B cell (primary cell): ENCODE results near the gene HPD. TPM values are rescaled to one million over a fixed set of nuclear protein-coding genes. Genes with fewer than 3 reads are reported as not detected.

ENCODE experiments used
- ATAC-seq: fragments of 200-7000 bp; cut with Tn5 transposase; one replicate; pipeline ENCODE4 v1.10.0; 2021; ENCODE audit warnings: low read depth, mild to moderate bottlenecking, moderate number of reproducible peaks, moderate library complexity
- CTCF ChIA-PET: fragments of 350-600 bp; sonication (Branson Sonifier 250); formaldehyde crosslinking; loops from one replicate; lab custom pipeline; 2021; ENCODE audit warnings: antibody characterized with exemption, inconsistent platforms; lab: Charles Lee
- POLR2A ChIA-PET: fragments of 350-600 bp; sonication (Branson Sonifier 250); formaldehyde crosslinking; loops from one replicate; lab custom pipeline; 2021; ENCODE audit warnings: antibody characterized with exemption; lab: Charles Lee
- DNase-seq: peaks from one replicate; pipeline ENCODE4 v3.0.0; 2013
- H2AFZ ChIP-seq: 2 replicates; pipeline ENCODE4 v1.6.1; 2012; ENCODE audit warnings: mild to moderate bottlenecking, low read depth, low read length; ENCODE audit not compliant: insufficient read depth, poor library complexity, severe bottlenecking
- H3K27ac ChIP-seq, 2 donors: 1 replicate in 1 of 2; 2 replicates in 1 of 2; pipeline ENCODE4 v1.5.1; 2012 to 2013; ENCODE audit warnings: low read length in 2 of 2, mild to moderate bottlenecking in 2 of 2, moderate library complexity in 1 of 2
- H3K27me3 ChIP-seq, 4 experiments: fragments of 200-600 bp in 1 of 4; sonication (generic) in 1 of 4; replicated peaks in 1 of 4; 1 replicate in 2 of 4; 2 replicates in 2 of 4; pipeline versions ENCODE4 v1.6.1 to v1.7.0; 2013 to 2016; ENCODE audit warnings: low read length in 3 of 4, mild to moderate bottlenecking in 2 of 4, mixed read lengths in 1 of 4, moderate library complexity in 1 of 4; ENCODE audit not compliant: insufficient read depth in 4 of 4, control insufficient read depth in 3 of 4; ENCODE audit errors: control extremely low read depth in 1 of 4
- H3K36me3 ChIP-seq, 2 experiments: replicated peaks in 1 of 2; 1 replicate in 1 of 2; 2 replicates in 1 of 2; pipeline versions ENCODE4 v1.6.1 to v1.7.1; 2013; ENCODE audit warnings: low read length in 1 of 2; ENCODE audit not compliant: insufficient read depth in 2 of 2, control insufficient read depth in 1 of 2; ENCODE audit errors: control extremely low read depth in 1 of 2, extremely low read depth in 1 of 2
- H3K4me1 ChIP-seq, 2 donors: fragments of 200-600 bp in 1 of 2; sonication (generic) in 1 of 2; 1 replicate in 1 of 2; 2 replicates in 1 of 2; pipeline versions ENCODE4 v1.5.1 to v1.6.1; 2013 to 2017; ENCODE audit warnings: low read length in 2 of 2; ENCODE audit not compliant: control insufficient read depth in 2 of 2, insufficient read depth in 2 of 2
- H3K4me2 ChIP-seq: replicated peaks from 2 replicates; pipeline ENCODE3; 2012; ENCODE audit warnings: mild to moderate bottlenecking, low read depth, low read length; ENCODE audit not compliant: poor library complexity, severe bottlenecking
- H3K4me3 ChIP-seq, 5 experiments: fragments of 200-600 bp in 1 of 5; sonication (generic) in 1 of 5; 1 replicate in 3 of 5; 2 replicates in 2 of 5; pipeline versions ENCODE4 v1.5.1 to v1.7.0; 2011 to 2016; ENCODE audit warnings: low read length in 4 of 5, mild to moderate bottlenecking in 4 of 5, low read depth in 2 of 5, control low read depth in 1 of 5, moderate library complexity in 1 of 5; ENCODE audit not compliant: insufficient read depth in 1 of 5; ENCODE audit errors: control extremely low read depth in 1 of 5, extremely low read depth in 1 of 5
- H3K79me2 ChIP-seq: fragments of 200-600 bp; sonication (generic); one replicate; pipeline ENCODE4 v1.6.0; 2016; ENCODE audit warnings: low read length; ENCODE audit not compliant: control insufficient read depth, insufficient read depth
- H3K9ac ChIP-seq: fragments of 200-600 bp; sonication (generic); 2 replicates; pipeline ENCODE4 v1.6.1; 2017; ENCODE audit warnings: mild to moderate bottlenecking, low read length, moderate library complexity
- H3K9me3 ChIP-seq, 3 donors: one replicate each; pipeline versions ENCODE4 v1.6.1 to v1.7.1; 2013; ENCODE audit warnings: low read length in 2 of 3; ENCODE audit not compliant: control insufficient read depth in 2 of 3, insufficient read depth in 1 of 3; ENCODE audit errors: control extremely low read depth in 1 of 3
- H4K20me1 ChIP-seq: 2 replicates; pipeline ENCODE4 v1.6.0; 2012; ENCODE audit warnings: mild to moderate bottlenecking, low read length; ENCODE audit not compliant: insufficient read depth, control insufficient read depth, poor library complexity, severe bottlenecking
- H3K27ac Mint-ChIP-seq: one replicate; pipeline ENCODE4 v1.8.0; 2021; ENCODE audit warnings: mixed read lengths
- H3K27me3 Mint-ChIP-seq: one replicate; pipeline ENCODE4 v1.8.0; 2021; ENCODE audit warnings: mixed read lengths
- H3K4me1 Mint-ChIP-seq: one replicate; pipeline ENCODE4 v1.8.0; 2021; ENCODE audit warnings: mixed read lengths
- H3K4me3 Mint-ChIP-seq: one replicate; pipeline ENCODE4 v1.8.0; 2021; ENCODE audit warnings: mixed read lengths
- H3K9me3 Mint-ChIP-seq: one replicate; pipeline ENCODE4 v1.8.0; 2022; ENCODE audit warnings: mixed read lengths; ENCODE audit not compliant: insufficient read depth
- CTCF ChIP-seq: fragments of 200-600 bp; IDR thresholded peaks from one replicate; pipeline ENCODE4 v1.8.0; 2022; ENCODE audit warnings: antibody characterized with exemption, mild to moderate bottlenecking
- EZH2 ChIP-seq: IDR thresholded peaks from 2 replicates; pipeline ENCODE4 v1.6.1; 2012; ENCODE audit warnings: borderline replicate concordance, low read depth, mild to moderate bottlenecking, moderate library complexity, low read length; ENCODE audit not compliant: insufficient read depth, poor library complexity, severe bottlenecking
- WGBS: methylation state at CpG from one replicate; pipeline ENCODE4 v1.1.5; 2013; ENCODE audit warnings: missing lambda C conversion rate; ENCODE audit not compliant: insufficient coverage; 5-methylcytosine and 5-hydroxymethylcytosine counted together
- intact Hi-C: fragments of 100-400 bp; cut with micrococcal nuclease; formaldehyde crosslinking; loops from one replicate; pipeline ENCODE4 v1.10.0; 2022
- polyA plus RNA-seq: library from polyadenylated mRNA; depleted of rRNA; stranded (reverse); fragments of >200 nt; gene quantifications from 2 replicates; pipeline ENCODE4 v1.2.3, GENCODE V29; 2012
- total RNA-seq, 2 donors: library from RNA; stranded (reverse); fragments of 120-200 nt in 1 of 2; gene quantifications; 1 replicate in 1 of 2; 2 replicates in 1 of 2; pipeline versions ENCODE4 v1.2.3 to v1.2.4, GENCODE V29; 2013 to 2022

Gene HPD
- total and polyA plus RNA-seq, 2 donors (not counting 1 experiment from before 2014, with no cell fraction given): not detected

GRCh38 chr12:121795034-121795968 is 63.4 kb downstream of the HPD start:
- intact Hi-C loops: loop anchor here (1.0 to 10.0 kb wide), 3 partner anchors 17 to 230 kb away; partner anchors contain the start of gene BCL7A
- peak overlapping the region; percentile 51 for H3K9ac ChIP-seq
- DNase-seq: peak; percentile 90
- Mint-ChIP-seq H3K27ac (peak overlapping the region; percentile 90), H3K4me3 (peak overlapping the region; percentile 88), H3K4me1 (peaks cover 57% of the 10 kb centered on the region), H3K27me3 (no peaks in the 10 kb centered on the region), H3K9me3 (no peaks in the 10 kb centered on the region)
- H3K4me2 ChIP-seq: peak overlapping the region; percentile 99
- H4K20me1 ChIP-seq: peaks cover 42% of the 10 kb centered on the region
- peaks cover 3 to 26% of the 10 kb centered on the region in 2 experiments for H3K36me3 ChIP-seq
- peak overlapping the region in 4 of 5 experiments; percentile 16 to 92 (median 40) for H3K4me3 ChIP-seq
- no peaks in the 10 kb centered on the region for H3K27me3 ChIP-seq
- peak overlapping the region; percentile 31 to 67 for H3K27ac ChIP-seq
- POLR2A ChIA-PET: interaction anchor here (0.6 to 8.5 kb wide), 10 partner anchors 11 to 243 kb away, joined by 3 to 267 read pairs (median 6); partner anchors contain the start of gene SETD1B
- H3K4me1 ChIP-seq: peaks cover 43 to 68% of the 10 kb centered on the region in 2 donors
- peak; percentile 13 for ATAC-seq
- H3K79me2 ChIP-seq: peaks cover 59% of the 10 kb centered on the region
- CTCF ChIA-PET: interaction anchor here (0.8 to 33.5 kb wide), 33 partner anchors 7 to 586 kb away, joined by 3 to 1947 read pairs (median 6); partner anchors contain the start of genes CFAP251, ORAI1, PSMD9 and RHOF
- peak; percentile 78 for TF ChIP-seq CTCF
- TF ChIP-seq EZH2: no peak
- no peaks in the 10 kb centered on the region for H3K9me3 ChIP-seq
- peak overlapping the region; percentile 39 for H2AFZ ChIP-seq
- WGBS: 51% methylated on average over 13 of the region's 15 CpGs
